Measurements from ENCODE around the gene CUL3.
"Not testable (repeated sequence)": the region's sequence is repeated elsewhere in the genome, so short reads cannot be mapped to it uniquely, and the experiment has no call there.

CUL3 gene

DNA sequence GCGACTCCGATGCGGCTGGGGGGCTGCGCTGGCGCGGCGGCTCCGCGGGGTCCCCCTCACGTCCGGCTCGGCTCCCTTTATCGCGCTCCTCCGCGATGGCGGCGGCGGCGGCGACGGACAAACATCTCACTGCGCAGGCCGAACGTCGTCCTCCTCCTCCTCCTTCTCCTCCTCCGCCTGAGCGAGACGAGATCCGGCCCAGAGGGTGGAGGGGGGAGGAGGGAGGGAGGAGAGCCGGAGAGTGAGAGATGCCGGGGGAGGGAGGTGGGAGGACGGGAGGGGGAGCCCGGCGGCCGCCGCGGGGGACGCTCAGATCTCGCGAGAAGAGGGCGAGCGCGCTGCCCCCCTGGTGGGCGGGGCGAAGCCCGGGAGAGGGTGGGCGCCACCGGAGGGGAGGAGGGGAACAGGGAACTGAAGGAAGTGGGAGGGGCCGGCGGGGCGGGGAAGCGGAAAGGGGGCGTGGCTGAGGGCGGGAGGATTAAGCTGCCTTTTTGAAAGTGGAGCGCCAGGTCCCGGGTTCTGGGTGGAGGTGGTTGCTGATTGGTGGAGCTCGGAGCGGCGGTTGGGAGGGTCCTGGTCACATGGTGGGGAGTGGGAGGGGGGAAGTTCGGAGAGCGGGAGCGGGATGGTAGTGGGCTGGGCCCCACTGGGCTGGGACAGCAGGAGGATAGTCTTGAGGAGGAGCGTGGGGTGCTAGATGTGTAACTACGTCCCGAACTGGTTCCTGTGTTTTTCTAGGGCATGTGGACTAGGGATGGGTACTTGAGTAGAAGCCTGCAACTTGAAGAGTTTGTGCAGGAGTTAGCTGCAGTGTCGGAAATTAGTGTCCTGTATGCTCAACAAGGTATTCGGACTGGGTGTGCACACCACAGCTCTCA lies at the start of gene CUL3:
TSS of gene CUL3 (minus strand) at position 153 of the 878 bp plus-strand sequence. CDS start 354 bp downstream, outside the sequence.
- DNase-seq (ENCODE audit: low spot score) = peak; percentile 98

DNA sequence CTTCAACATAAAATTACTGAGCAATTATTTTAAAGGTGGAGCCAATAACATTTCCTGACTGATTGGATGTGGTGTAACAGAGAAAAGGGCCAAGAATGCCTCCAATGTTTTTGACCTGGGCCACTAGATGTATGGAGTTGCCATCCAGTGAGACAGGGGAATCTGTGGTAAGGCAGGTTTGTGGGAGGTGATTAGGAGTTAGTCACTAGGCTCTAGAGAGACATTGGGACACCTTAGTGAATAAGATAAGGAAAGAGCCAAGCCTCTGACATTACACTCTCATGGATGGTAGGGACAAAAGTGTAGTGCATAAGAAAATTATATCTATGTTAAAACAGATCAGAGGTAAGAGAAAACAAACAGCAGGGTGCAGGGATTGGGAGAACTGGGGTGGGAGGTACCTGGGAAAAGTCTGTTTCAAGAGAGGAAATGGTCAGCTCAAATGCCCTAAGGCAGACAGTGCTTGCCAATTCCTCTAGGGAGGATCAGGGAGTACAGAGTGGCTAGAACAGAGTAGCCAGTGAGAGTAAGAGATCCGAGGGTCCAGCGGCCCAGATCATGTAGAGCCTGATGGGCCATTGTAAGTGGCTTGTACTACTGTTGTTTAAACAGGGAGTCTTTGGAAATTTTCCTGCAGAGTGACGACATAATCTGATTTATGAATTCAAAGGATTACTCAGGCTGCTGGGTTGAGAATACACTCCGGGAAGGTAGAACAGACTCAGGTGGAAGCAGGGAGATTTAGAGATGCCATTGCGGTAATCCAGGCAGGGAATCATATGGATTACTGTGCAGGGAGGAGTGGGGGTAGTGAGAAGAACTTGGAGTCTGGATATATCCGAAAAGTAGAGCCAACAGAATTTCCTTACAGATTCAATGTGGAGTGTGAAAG lies 45.7 kb upstream of the CUL3 start:
- DNase-seq (ENCODE audit: low spot score) = no peak

DNA sequence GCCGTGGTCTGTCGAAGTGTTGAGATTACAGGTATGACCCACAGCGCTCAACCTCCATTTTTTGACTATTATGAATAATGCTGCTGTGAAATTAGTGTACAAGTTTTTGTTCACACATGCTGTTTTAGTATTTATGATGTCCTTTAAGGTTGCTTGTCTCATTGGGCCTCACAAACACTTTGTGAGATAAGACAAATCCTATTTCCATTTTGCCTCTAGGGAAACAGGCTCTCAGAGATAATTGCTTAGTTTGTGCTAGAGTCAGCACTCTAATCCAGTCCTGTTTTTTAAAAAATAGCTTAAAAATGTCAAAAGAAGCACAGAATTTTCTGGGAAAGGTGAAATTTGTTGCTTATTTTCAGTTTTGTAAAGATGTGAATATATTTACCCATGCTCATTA lies 43.3 kb upstream of the CUL3 start:
- DNase-seq (ENCODE audit: low spot score) = no peak

DNA sequence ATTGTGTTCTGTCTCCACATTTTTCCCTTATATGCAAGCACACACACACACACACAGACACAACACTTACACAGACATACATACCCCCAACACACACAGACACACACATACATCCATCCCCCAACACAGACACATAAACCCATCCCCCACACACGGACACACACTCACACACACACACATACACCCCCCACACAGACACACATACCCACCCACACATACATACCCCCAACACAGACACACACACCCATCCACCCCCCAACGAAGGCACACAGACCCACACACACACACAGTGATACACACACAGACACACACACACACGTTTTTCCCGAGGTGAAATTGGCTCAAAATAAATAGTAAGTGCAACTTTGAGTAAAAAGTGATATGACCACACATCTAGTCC lies 41.6 kb upstream of the CUL3 start:
- DNase-seq (ENCODE audit: low spot score) = no peak

DNA sequence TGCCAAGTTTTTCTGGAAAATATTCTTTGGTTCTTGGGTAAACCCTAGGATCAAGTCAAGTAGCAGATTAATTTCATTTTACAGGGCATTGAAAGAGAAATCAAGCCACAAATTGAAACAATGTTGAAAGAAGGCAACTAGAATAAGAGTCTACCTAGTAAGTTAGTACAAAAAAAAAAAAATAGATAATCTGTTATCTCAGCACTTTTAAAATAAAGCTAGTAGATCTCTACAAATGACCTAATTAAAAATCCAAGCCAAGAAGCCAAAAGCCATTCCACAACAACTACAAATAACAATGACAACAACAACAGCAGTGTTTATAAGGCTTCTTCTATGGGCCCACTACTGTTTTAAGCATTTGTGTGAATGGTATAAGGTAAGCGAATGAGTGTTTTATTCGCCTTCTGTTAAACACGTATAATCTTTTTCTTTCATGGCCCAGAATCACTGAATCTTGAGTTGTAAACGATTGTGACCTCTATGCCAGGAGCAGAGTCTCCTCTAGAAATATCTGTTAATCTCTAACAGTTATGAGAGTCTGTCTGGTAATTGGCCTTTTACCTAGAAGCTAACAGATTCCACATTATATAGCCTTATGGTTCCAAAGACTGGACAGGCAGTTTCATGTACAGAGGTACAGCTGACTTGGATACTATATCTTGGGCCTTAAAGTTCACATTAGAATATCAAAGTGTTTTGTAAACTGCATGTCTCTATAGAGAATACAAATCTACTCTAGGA lies 28.6 kb upstream of the CUL3 start:
- DNase-seq (ENCODE audit: low spot score) = no peak

DNA sequence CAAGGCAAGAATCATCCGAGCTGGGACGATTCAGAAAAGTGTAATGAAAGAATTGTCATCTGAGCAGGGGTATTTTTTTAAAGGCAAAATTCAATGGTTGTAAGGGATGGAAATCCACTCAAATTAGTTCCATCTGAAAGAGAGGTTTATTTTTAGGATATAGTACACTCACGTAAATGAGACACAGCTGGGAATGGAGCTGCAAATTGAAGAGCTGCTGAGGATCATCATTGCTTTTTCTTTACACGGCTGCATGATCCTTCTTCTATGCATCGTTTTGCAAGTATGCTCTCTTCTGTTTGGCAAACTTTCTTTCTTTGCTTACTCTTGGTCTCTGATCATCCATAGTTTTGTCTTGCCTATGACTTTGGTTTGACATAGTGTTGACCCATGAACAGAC lies 27.4 kb upstream of the CUL3 start:
- DNase-seq (ENCODE audit: low spot score) = no peak

DNA sequence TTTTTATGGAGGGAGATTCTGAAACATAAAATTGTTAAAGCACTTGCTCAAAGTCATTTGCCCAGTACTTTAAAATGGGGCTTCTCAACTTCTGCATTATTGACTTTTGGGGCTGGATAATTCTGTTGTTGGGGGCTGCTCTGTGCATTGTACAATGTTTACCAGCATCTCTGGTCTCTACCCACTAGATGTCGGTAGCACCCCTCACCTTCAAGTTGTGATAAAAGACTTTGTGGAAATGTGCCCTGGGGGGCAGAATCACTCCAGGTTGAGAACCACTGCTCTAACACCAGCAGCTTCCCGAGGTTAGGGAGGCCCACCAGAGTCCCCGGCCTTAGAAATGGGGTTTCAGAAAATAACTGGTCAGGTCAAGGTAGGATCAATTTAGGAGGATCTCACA lies 26.8 kb upstream of the CUL3 start:
- no peak for DNase-seq (ENCODE audit: low spot score)

DNA sequence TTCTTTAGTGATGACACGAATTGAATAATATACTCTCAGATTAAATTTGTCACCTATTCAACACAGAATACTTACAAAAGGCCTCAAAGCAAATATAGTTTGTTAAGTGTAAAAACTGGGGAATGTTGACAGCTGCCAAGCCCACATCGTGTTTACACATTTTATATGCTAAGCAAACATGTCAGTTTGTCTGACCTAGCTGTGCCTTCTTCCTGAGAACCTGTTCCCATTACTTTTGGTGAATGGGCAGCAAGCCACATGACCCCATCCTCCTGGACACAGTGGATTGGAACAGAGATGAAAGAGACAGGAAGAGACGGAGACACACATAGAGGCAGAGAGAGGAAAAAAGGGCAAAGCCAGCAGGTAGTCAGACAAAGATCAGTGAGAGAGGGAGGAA lies 22.9 kb upstream of the CUL3 start:
- no peak for DNase-seq (ENCODE audit: low spot score)

DNA sequence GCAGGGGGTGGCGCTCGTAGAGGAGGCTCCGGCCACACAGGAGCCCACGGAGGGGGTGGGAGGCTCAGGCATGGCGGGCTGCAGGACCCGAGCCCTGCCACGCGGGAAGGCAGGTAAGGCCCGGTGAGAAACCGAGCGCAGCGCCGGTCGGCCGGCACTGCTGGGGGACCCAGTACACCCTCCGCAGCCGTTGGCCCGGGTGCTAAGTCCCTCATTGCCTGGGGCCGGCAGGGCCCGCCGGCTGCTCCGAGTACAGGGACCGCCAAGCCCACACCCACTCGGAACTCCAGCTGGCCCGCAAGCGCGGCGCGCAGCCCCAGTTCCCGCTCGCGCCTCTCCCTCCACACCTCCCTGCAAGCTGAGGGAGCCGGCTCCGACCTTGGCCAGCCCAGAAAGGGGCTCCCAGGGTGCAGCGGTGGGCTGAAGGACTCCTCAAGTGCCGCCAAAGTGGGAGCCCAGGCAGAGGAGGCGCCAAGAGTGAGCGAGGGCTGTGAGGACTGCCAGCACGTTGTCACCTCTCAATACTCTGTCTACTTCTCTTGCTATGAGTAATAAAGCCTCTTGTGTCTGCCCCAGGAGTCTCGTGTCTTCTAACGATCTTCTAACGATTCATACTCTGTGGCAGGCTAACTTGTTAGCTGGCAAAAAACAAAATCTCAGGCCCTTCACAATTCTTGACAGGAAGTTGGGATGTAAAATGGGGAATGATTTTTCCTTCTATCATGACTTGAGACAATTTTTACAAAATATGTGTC lies 18.8 kb upstream of the CUL3 start:
- not testable (repeated sequence) for DNase-seq (ENCODE audit: low spot score)

DNA sequence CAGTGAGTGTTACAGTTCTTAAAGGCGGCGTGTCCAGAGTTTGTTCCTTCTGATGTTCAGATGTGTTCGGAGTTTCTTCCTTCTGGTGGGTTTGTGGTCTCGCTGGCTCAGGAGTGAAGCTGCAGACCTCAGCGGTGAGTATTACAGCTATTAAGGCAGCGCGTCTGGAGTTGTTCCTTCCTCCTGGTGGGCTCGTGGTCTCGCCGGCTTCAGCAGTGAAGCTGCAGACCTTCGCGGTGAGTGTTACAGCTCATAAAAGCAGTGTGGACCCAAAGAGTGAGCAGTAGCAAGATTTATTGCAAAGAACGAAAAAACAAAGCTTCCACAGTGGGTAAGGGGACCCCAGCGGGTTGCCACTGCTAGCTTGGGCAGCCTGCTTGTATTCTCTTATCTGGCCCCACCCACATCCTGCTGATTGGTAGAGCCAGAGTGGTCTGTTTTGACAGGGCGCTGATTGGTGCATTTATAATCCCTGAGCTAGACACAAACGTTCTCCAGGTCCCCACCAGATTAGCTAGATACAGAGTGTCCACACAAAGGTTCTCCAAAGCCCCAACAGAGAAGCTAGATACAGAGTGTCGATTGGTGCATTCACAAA lies 17.7 kb upstream of the CUL3 start:
- DNase-seq (ENCODE audit: low spot score) = not testable (repeated sequence)

DNA sequence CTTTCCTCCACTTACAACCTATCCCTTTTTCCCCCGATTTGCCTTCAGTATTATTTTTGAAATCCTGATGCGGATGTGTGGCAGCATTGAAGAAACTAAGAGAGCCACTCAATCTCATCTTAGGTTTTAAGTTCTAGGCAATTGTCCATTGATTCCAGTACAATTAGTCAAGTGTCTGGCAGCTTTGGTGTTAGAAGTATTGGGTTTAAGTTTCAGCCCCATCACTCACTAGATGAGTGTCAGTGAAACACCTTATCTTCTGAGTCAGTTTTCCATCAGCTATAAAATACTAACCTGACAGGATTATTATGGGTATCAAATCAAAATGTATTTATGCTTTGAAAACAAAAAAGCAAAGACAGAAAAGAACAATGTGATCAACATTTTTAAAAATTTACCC lies 16.8 kb upstream of the CUL3 start:
- DNase-seq (ENCODE audit: low spot score) = no peak

DNA sequence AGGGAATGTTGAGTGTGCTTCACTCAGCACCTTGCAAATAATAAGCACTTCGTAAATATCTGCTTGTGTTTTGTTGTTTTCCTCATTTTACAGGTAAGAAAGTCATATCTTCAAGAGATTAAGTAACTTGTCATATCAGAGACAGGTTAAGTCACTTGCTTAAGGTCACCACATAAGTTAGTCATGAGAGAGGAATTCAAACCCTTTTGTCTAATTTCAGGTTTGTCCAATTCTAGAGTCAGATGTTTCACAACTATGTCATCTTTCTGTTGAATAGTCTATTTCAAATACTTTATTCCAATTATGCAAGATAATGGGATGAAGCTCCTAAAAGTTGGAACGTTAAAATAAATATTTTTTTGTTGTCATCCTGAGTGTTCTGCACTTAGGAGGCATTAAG lies 13.5 kb upstream of the CUL3 start:
- no peak for DNase-seq (ENCODE audit: low spot score)

DNA sequence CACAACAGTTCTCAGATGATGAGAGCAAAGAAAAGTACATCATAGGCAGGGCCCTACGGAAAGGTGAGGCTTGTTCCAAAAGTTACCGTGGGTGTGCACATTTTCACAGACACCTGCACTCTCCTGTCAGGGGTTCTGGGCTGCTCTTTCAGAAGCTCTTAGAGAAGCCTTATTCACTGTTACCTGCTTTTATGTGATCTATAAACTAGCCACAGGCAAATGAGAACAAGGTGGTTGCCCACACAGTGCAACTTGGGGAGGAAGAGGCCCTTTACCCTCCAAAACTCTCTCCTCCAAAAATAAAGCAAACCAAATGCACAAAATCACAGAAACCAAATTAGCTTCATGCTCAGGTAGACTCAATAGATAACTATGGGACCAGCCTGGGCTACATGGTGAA lies 11.1 kb upstream of the CUL3 start:
- no peak for DNase-seq (ENCODE audit: low spot score)

DNA sequence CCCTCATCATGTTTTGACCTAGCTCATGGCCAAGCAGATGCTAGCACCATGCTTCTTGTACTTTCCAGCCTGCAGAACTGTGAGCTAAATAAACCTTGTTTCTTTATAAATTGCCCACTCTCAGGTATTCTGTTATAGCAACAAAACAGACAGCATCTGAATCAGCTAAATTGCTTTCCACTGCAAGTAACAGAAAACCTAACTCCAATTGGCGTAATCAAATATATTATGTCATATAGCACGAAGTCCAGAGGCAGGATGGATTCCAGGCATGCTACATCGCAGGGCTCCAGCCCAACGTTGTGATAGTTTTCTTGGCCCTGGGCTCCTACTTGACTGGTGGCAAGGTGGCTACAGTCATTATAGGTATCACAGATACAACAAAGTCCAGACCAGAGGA lies 10.4 kb upstream of the CUL3 start:
- no peak for DNase-seq (ENCODE audit: low spot score)

DNA sequence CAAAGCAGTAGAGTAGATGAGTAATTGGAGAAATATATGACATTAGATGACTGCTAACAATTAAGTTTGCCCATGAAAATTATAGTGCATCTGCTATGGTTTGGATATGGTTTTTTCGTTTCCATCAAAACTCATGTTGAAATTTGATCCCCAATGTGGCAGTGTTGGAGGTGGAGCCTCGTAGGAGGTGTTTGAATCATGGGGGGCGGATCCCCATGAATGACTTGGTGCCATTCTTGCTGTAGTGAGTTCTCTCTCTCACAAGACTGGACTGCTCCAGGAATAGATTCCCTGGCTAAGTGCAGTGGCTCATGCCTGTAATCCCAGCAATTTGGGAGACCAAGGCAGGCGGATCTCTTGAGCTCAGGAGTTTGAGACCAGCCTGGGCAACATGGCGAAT lies 9.7 kb upstream of the CUL3 start:
- DNase-seq (ENCODE audit: low spot score) = no peak

DNA sequence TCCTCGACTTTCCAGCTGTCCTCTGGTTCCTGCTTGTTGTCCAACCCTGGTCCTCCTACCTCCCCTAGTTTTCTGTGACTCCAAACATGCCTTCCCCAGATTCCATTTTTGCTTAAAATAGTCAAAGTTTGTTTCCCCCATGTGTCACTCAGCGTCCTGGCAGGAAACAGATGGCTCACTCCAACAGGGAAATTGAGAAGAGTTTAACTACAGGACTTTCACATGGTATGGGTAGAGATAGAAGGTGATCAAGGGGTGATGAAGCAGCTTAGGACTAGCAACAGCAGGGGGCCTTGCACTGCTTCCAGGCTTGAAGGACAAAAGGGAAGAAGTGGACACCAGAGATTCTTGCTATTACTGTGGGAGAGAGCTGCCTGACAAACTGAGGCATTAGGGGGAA lies 6.1 kb upstream of the CUL3 start:
- DNase-seq (ENCODE audit: low spot score) = no peak

DNA sequence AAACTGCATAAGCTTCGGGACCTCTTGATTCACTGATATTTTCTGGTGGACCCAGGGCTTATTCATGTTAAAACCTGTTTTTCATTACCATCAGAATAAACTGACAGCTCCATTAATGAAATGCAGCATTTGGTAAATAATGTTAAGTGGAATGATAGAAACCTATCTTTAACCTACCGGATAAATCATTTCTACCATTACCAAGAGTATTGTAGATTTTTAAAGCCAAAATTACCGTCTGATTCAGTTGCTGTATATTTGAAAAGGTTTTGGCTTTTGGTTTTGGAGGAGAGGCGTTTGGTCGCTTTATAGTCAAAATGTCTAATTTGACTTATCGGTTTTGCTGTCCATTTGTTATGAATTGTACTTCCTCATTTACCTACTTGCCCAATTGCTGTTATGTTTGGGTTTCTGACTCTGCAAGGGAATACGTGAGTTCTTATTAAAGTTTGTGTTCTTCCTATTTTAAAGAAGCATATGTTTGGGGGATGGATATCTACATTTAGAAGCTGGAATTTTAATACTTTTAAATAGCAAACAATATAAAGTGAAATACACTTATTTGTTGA lies 1.0 kb upstream of the CUL3 start:
- DNase-seq (ENCODE audit: low spot score) = no peak

DNA sequence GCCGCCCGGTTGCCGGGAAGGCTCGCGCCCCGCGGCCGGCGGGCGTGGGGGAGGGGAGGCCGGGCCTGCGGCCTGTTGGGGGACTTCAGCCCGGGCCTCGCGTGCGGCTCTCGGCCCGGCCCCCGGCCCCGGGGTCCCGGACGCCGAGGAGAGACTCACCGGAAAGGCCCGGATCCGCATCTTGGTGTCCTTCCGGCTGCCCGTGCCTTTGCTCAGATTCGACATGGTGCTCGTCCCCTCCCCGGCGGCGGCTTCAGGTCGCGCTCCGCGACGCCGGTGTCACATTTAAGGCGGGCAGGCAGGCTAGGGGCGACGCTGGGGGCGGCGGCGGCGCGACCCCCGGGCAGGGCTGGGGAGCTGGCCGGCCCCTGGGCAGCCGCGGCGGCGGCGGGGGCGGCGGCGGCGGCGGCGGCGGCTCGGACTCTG lies 365 bp downstream of the CUL3 start:
- peak; percentile 34 for DNase-seq (ENCODE audit: low spot score)

DNA sequence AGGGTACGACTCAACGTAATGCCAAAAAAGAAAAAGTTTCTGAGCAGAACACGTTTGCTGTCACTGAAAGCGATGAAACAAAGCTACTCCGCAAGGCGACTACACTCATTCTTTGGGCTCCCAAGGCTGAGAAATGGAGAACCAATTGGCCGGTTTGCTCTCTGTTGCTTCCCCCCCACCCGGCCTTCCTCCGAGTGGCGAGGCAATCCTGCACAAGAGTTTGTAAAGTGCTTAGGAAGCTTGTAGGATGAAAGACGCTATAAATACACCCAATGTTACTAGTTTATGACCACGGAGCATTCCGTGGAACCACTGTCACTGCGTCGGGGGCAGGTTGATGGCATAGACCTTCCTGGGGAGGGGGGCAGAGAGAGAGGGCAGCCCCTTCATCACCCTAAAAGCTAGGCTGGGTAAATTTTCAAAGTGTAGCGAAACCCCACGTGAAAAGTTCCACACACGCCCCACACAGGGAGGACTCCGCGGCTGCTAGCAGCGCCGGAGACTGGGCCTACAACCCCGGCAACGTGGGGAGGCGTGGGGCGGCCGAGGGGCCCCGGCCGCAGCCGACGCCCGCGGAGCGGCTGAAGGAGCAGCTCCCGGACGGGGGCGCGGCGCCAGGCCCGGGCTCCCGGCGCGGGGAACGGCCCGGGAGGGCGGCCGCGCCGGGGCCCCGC lies 915 bp downstream of the CUL3 start:
- peak; percentile 37 for DNase-seq (ENCODE audit: low spot score)

DNA sequence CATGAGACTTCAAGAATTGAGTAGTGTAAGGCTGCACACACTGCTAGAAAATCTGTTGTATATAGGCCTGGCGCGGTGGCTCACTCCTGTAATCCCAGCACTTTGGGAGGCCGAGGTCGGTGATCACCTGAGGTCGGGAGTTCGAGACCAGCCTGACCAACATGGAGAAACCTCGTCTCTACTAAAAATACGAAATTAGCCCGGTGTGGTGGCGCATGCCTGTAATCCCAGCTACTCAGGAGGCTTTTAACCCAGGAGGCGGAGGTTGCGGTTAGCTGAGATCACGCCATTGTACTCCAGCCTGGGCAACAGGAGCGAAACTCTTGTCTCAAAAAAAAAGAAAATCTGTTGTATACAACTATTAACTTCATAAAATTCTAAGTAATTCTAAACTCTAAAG lies 2.1 kb downstream of the CUL3 start:
- not testable (repeated sequence) for DNase-seq (ENCODE audit: low spot score)

Measured in cerebellar cortex (tissue), 1 donor.